IMR-90 (cell line): ENCODE data around the gene AKAP13. TPM values are rescaled to one million over a fixed set of nuclear protein-coding genes. Genes with fewer than 3 reads are reported as not detected.

ENCODE experiments used
- ATAC-seq: fragments of 200-7000 bp; cut with Tn5 transposase; 2 replicates; pipeline ENCODE4 v1.9.1; 2020; ENCODE audit warnings: low read depth, mild to moderate bottlenecking, moderate library complexity
- BruUV-seq: library from RNA; stranded (reverse); fragments of 400-500 nt; replicated peaks from 2 replicates; lab custom pipeline; 2021; lab: Mats Ljungman, UMichigan
- CTCF ChIA-PET: fragments of 300-600 bp; formaldehyde crosslinking; extraction: SDS; loops from one replicate; lab custom pipeline; 2021; ENCODE audit warnings: antibody characterized with exemption; lab: Yijun Ruan, JAX
- POLR2A ChIA-PET: fragments of 300-600 bp; sonication (Branson Sonifier 250); formaldehyde crosslinking; loops from one replicate; lab custom pipeline; 2022; ENCODE audit warnings: antibody characterized with exemption; ENCODE audit not compliant: unreplicated experiment; lab: Charles Lee
- DNase-seq: peaks from one replicate; pipeline ENCODE4 v3.0.0; 2013
- H2AFZ ChIP-seq: replicated peaks from 2 replicates; pipeline ENCODE3; 2013; ENCODE audit warnings: low read length, mild to moderate bottlenecking; ENCODE audit not compliant: poor library complexity
- H2AK5ac ChIP-seq: 2 replicates; pipeline ENCODE4 v1.6.1; 2013; ENCODE audit warnings: low read depth, low read length, inconsistent platforms
- H2AK9ac ChIP-seq: replicated peaks from 2 replicates; pipeline ENCODE3; 2013; ENCODE audit warnings: mild to moderate bottlenecking, low read depth, low read length, moderate library complexity; ENCODE audit not compliant: poor library complexity
- H2BK120ac ChIP-seq: 2 replicates; pipeline ENCODE4 v1.6.1; 2013; ENCODE audit warnings: low read depth, low read length, inconsistent platforms
- H2BK15ac ChIP-seq: 3 replicates; pipeline ENCODE4 v1.6.1; 2013; ENCODE audit warnings: low read depth, low read length, inconsistent platforms
- H2BK20ac ChIP-seq: 2 replicates; pipeline ENCODE4 v1.6.1; 2013; ENCODE audit warnings: low read depth, mild to moderate bottlenecking, inconsistent platforms, low read length, moderate library complexity
- H2BK5ac ChIP-seq: 2 replicates; pipeline ENCODE4 v1.6.1; 2013; ENCODE audit warnings: mild to moderate bottlenecking, low read depth, low read length, inconsistent platforms; ENCODE audit not compliant: poor library complexity, severe bottlenecking
- H3K14ac ChIP-seq: replicated peaks from 2 replicates; pipeline ENCODE4 v1.6.1; 2013; ENCODE audit warnings: low read depth, low read length, inconsistent platforms
- H3K18ac ChIP-seq: 2 replicates; pipeline ENCODE4 v1.6.1; 2013; ENCODE audit warnings: low read depth, low read length, control low read depth
- H3K23ac ChIP-seq: 2 replicates; pipeline ENCODE4 v1.6.1; 2013; ENCODE audit warnings: low read depth, low read length, inconsistent platforms
- H3K27ac ChIP-seq: 2 replicates; pipeline ENCODE4 v1.5.1; 2013; ENCODE audit warnings: mild to moderate bottlenecking, control low read depth, low read length; ENCODE audit not compliant: insufficient read depth
- H3K27me3 ChIP-seq: 2 replicates; pipeline ENCODE4 v1.6.1; 2013; ENCODE audit warnings: low read length; ENCODE audit not compliant: control insufficient read depth, insufficient read depth
- H3K36me3 ChIP-seq: 2 replicates; pipeline ENCODE4 v1.6.1; 2013; ENCODE audit warnings: low read length, mixed read lengths; ENCODE audit not compliant: control insufficient read depth, insufficient read depth
- H3K4ac ChIP-seq: 2 replicates; pipeline ENCODE4 v1.6.1; 2013; ENCODE audit warnings: low read depth, low read length, inconsistent platforms
- H3K4me1 ChIP-seq: 2 replicates; pipeline ENCODE4 v1.6.1; 2013; ENCODE audit warnings: low read length, mixed read lengths; ENCODE audit not compliant: control insufficient read depth, insufficient read depth
- H3K4me2 ChIP-seq: 2 replicates; pipeline ENCODE4 v1.6.1; 2013; ENCODE audit warnings: low read depth, mild to moderate bottlenecking, control low read depth, low read length, moderate library complexity
- H3K4me3 ChIP-seq: 2 replicates; pipeline ENCODE4 v1.5.1; 2013; ENCODE audit warnings: low read depth, mild to moderate bottlenecking, control low read depth, low read length, moderate library complexity; ENCODE audit not compliant: insufficient read depth
- H3K56ac ChIP-seq: 2 replicates; pipeline ENCODE4 v1.6.1; 2013; ENCODE audit warnings: low read length, inconsistent platforms; ENCODE audit not compliant: insufficient read depth; ENCODE audit errors: extremely low read depth
- H3K79me1 ChIP-seq, 2 experiments: 2 replicates each; pipeline ENCODE4 v1.6.1; 2013; ENCODE audit warnings: low read length in 2 of 2, inconsistent platforms in 1 of 2, low read depth in 1 of 2
- H3K9ac ChIP-seq: 2 replicates; pipeline ENCODE4 v1.6.1; 2013; ENCODE audit warnings: low read depth, low read length, control low read depth
- H3K9me1 ChIP-seq: 2 replicates; pipeline ENCODE4 v1.6.1; 2013; ENCODE audit warnings: low read length, inconsistent platforms; ENCODE audit not compliant: insufficient read depth
- H3K9me3 ChIP-seq: 2 replicates; pipeline ENCODE4 v1.6.1; 2013; ENCODE audit warnings: low read length; ENCODE audit not compliant: control insufficient read depth, insufficient read depth
- H4K20me1 ChIP-seq: 2 replicates; pipeline ENCODE4 v1.6.1; 2013; ENCODE audit warnings: low read length, inconsistent platforms; ENCODE audit not compliant: insufficient read depth
- H4K5ac ChIP-seq: 2 replicates; pipeline ENCODE4 v1.6.1; 2013; ENCODE audit warnings: mild to moderate bottlenecking, low read depth, low read length, control low read depth
- H4K8ac ChIP-seq, 2 experiments: 2 replicates each; pipeline ENCODE4 v1.6.1; 2013; ENCODE audit warnings: low read depth in 2 of 2, low read length in 2 of 2, control low read depth in 1 of 2, inconsistent platforms in 1 of 2
- H4K91ac ChIP-seq: 2 replicates; pipeline ENCODE4 v1.6.1; 2013; ENCODE audit warnings: low read depth, low read length, inconsistent platforms; ENCODE audit not compliant: insufficient read depth
- CEBPB ChIP-seq: IDR thresholded peaks from 2 replicates; pipeline ENCODE4 v1.6.1; 2012; ENCODE audit warnings: low read depth, low read length, improper control_type of control experiment
- MXI1 ChIP-seq: IDR thresholded peaks from 2 replicates; pipeline ENCODE4 v1.6.1; 2012; ENCODE audit warnings: low read depth, mild to moderate bottlenecking, low read length, moderate library complexity, borderline replicate concordance
- RAD21 ChIP-seq: IDR thresholded peaks from 2 replicates; pipeline ENCODE4 v1.6.1; 2012; ENCODE audit warnings: low read length, improper control_type of control experiment
- WGBS, 2 experiments: methylation state at CpG; one replicate each; pipeline versions ENCODE4 v1.1.5 to v1.1.7; 2013; ENCODE audit warnings: missing lambda C conversion rate in 2 of 2; ENCODE audit not compliant: insufficient read length in 1 of 2; ENCODE audit errors: extremely low coverage in 2 of 2; 5-methylcytosine and 5-hydroxymethylcytosine counted together
- dilution Hi-C: fragments of 300-500 bp; cut with HindIII; formaldehyde crosslinking; loops from one replicate; pipeline ENCODE4 v1.14.3; 2018; ENCODE audit warnings: low sequenced_read_pairs; ENCODE audit not compliant: unreplicated experiment
- in situ Hi-C: fragments of 300-500 bp; cut with MboI; formaldehyde crosslinking; loops from 3 replicates; pipeline ENCODE4 v1.14.3; 2019; ENCODE audit warnings: low sequenced_read_pairs, inconsistent platforms, mixed read lengths
- intact Hi-C: fragments of 100-400 bp; cut with micrococcal nuclease; formaldehyde crosslinking; loops from 2 replicates; pipeline ENCODE4 v1.10.0; 2022
- polyA plus RNA-seq, 3 experiments: library from polyadenylated mRNA; depleted of rRNA; stranded (reverse); fragments of >200 nt; gene quantifications; 2 replicates each; pipeline ENCODE4 v1.2.3, GENCODE V29; 2012; ENCODE audit warnings: low replicate concordance in 1 of 3
- total RNA-seq: library from RNA; depleted of rRNA; stranded (reverse); fragments of >200 nt; gene quantifications from 2 replicates; pipeline ENCODE4 v1.2.3, GENCODE V29; 2012

Gene AKAP13
- total and polyA plus RNA-seq, 2 of the 4 experiments (the other 2 are of a cell fraction), result 10.4 to 46.4 TPM

DNA sequence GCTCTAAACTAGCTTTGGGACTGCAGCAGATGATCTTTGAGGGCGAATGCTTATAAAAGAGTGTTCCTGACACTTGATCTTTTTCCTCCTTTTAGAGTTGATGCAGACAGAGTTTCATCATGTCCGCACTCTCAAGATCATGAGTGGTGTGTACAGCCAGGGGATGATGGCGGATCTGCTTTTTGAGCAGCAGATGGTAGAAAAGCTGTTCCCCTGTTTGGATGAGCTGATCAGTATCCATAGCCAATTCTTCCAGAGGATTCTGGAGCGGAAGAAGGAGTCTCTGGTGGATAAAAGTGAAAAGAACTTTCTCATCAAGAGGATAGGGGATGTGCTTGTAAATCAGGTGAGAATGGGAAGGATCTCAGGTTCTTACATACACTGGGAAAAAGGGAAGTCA is 338.6 kb downstream of the AKAP13 start:
- no peaks in the 10 kb centered on the region for H4K20me1 ChIP-seq
- CTCF ChIA-PET, result no interaction called here
- intact Hi-C loops (no loop called here), in situ Hi-C loops (no loop called here), dilution Hi-C loops (no loop called here)
- H3K56ac ChIP-seq, result no peak overlapping the region
- H3K4me3 ChIP-seq, result no peak overlapping the region
- no peak overlapping the region for H3K4ac ChIP-seq
- H3K9me1 ChIP-seq, result peaks cover 2% of the 10 kb centered on the region; the same call in 1 of the 2 replicates
- H2BK15ac ChIP-seq, result no peak overlapping the region
- H3K14ac ChIP-seq, result no peak overlapping the region
- no peak for TF ChIP-seq CEBPB
- TF ChIP-seq MXI1, result no peak
- TF ChIP-seq RAD21, result no peak
- WGBS, 2 experiments, result 100% methylated on average over 1 of the region's 4 CpGs; no CpG with 5 or more reads in 1 of the 2 experiments
- H3K79me1 ChIP-seq, result peaks cover 4% of the 10 kb centered on the region in 2 experiments
- POLR2A ChIA-PET, result no interaction called here
- H4K5ac ChIP-seq, result no peak overlapping the region
- no peak overlapping the region for H3K27ac ChIP-seq
- H2AK5ac ChIP-seq, result no peak overlapping the region
- no TSS peak for BruUV-seq
- H4K91ac ChIP-seq, result no peak overlapping the region
- H4K8ac ChIP-seq, result no peak overlapping the region
- no peak overlapping the region for H2BK20ac ChIP-seq
- H3K9ac ChIP-seq, result no peak overlapping the region
- H3K4me1 ChIP-seq, result no peaks in the 10 kb centered on the region
- no peak overlapping the region for H3K4me2 ChIP-seq
- no peak for DNase-seq
- H2AK9ac ChIP-seq, result no peak overlapping the region
- peaks cover 27% of the 10 kb centered on the region for H3K36me3 ChIP-seq
- H3K9me3 ChIP-seq, result no peaks in the 10 kb centered on the region
- no peak overlapping the region for H2BK120ac ChIP-seq
- no peaks in the 10 kb centered on the region for H3K27me3 ChIP-seq
- no peak for ATAC-seq
- H2AFZ ChIP-seq, result no peak overlapping the region
- H3K18ac ChIP-seq, result no peak overlapping the region
- H2BK5ac ChIP-seq, result no peak overlapping the region
- no peak overlapping the region for H3K23ac ChIP-seq
